Measurements from ENCODE around the gene PRM3. TPM values are rescaled to one million over a fixed set of nuclear protein-coding genes. Genes with fewer than 3 reads are reported as not detected.

PRM3 gene
- total RNA-seq, 4 donors from 2014 or later: not detected

GRCh38 chr16:11251525-11252481 is 21.6 kb downstream of the PRM3 start:
- Histone ChIP-seq H3K36me3 (no peaks in the 10 kb centered on the region), H3K4me3 (peak overlapping the region; percentile 89)

DNA sequence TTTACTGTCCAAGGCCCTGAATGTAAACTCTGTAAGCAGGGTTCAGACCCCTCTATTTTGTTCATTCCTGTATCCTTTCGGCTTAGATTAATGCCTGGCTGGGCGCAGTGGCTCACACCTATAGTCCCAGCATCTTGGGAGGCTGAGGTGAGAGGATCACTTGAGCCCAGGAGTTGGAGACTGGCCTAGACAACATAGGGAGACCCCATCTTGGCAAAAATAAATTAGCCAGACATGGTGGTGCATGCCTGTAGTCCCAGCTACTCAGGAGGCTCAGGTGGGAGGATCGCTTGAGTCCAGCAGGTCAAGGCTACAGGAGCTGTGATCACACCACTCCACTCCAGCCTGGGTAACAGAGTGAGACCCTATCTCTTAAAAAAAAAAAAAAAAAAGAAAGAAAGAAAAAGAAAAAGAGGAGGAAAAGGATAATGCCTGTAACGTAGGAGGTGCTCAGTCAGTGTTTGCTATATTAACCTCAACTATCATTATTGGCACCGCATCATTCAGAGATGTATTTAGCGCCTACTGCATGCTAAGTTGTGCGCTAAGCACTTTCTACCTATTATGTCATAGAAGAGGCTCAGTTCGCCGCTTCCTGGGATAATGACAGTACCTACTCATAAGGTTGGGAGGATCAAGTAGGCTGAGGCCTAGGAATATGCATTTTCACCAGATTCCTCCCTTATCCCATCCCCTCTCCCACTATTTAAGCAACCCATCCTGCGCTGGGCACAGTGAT is 22.5 kb downstream of the PRM3 start:
- Histone ChIP-seq H3K9me3 (no peaks in the 10 kb centered on the region), H3K4me1 (peaks cover 22% of the 10 kb centered on the region), H3K36me3 (no peaks in the 10 kb centered on the region), H3K27me3 (no peaks in the 10 kb centered on the region), H3K4me3 (no peak overlapping the region), H3K27ac (no peak overlapping the region)
- 92% methylated on average over 10 of the region's 10 CpGs for WGBS
- TF ChIP-seq CTCF (IDR thresholded peaks at IDR 0.05): no peak
- no peak for TF ChIP-seq EP300 (IDR thresholded peaks at IDR 0.05)
- no peak for TF ChIP-seq POLR2AphosphoS5 (IDR thresholded peaks at IDR 0.05)
- TF ChIP-seq POLR2A (IDR thresholded peaks at IDR 0.05): no peak
- no peak for DNase-seq (ENCODE audit: low spot score in 2 of 2)

More at GRCh38 chr16:11251525-11252481, 21.6 kb downstream of the PRM3 start:
- no peak overlapping the region for H3K27ac ChIP-seq
- no peak for DNase-seq (ENCODE audit: low spot score in 2 of 2)
- WGBS: 77% methylated on average over 18 of the region's 18 CpGs
- H3K27me3 ChIP-seq: no peaks in the 10 kb centered on the region
- peaks cover 25% of the 10 kb centered on the region for H3K4me1 ChIP-seq
- TF ChIP-seq CTCF (IDR thresholded peaks at IDR 0.05) (no peak), POLR2A (IDR thresholded peaks at IDR 0.05) (no peak), POLR2AphosphoS5 (IDR thresholded peaks at IDR 0.05) (no peak)
- H3K9me3 ChIP-seq: no peaks in the 10 kb centered on the region

DNA sequence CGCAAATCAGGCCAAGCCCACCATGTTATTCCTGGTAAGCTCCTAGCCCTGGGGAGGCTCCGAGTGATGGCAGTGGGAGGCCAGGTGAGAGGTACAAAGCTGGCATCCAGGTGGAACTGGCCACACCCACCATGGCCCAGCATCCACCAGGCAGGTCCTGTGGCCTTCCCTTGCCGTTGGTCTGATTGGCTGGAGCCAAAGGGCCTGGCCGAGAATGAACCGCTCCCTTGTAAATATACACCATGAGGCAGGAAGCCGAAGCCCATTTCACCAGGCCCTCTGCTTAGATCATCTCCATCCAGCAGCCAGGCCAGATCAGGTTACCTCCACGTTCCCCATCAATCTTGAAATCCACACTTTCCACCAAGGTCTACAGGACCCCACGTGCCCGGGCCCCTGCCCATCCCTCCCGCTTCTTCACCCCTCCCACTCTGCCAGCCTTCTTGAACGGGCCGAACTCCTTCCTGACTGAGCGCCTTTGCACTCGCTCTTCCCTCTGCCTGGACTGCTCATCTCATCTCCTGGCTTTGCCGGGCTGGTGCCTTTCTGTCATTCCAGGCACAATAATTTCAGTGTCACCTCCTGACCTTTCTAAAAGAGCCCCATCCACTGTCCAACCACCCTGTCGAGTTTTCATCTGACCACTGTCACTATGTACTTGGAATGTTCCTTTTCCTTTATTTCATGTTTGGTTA is 23.2 kb downstream of the PRM3 start:
- Histone ChIP-seq H3K9me3 (no peaks in the 10 kb centered on the region), H3K27ac (no peak overlapping the region), H3K4me3 (no peak overlapping the region), H3K4me1 (peaks cover 21% of the 10 kb centered on the region), H3K27me3 (no peaks in the 10 kb centered on the region), H3K36me3 (no peaks in the 10 kb centered on the region)
- 76% methylated on average over 15 of the region's 16 CpGs for WGBS
- DNase-seq (ENCODE audit: low spot score in 2 of 2): no peak
- no peak for TF ChIP-seq EP300 (IDR thresholded peaks at IDR 0.05)
- TF ChIP-seq POLR2A (IDR thresholded peaks at IDR 0.05): no peak
- no peak for TF ChIP-seq POLR2AphosphoS5 (IDR thresholded peaks at IDR 0.05)
- TF ChIP-seq CTCF (IDR thresholded peaks at IDR 0.05): no peak

DNA sequence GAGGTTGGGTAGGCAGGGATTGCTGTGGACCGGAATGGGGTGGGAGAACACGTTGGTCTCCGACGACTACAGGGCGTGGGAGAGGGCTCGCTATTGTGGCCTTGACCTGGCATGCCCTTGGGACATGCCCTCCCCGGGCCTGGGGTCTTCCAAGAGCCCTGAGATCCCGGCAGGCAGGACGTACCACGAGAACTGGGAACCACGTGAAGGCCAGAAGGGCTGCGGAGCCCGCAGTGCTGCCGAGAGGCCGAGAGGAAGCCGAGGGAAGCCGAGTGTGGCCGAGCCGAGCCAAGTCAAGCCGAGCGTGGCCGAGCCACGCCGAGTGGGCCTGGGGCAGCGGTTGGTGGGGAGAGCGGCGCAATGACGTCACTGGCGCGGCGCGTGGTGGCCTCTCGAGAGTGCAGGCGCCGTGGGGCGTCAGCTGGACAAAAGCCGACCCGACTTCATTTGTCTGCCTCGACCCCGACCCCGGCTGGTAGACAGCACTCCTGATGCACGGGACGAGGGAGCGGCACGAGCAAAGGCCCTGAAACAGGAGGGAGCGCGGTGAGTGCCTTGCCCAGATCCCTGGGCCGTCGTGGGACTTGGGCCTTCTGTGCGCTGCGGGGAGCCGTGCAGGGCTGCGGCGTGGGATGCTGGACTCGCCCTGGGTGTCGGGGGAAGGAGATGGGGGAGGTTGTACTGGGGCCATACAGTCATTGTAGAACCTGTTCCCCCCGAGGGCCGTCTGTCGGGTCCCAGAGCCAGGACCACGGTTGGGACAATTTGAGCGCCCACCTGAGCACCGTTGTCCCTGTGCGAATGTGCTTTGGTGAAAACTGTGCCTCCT is 24.0 kb downstream of the PRM3 start:
- no peak for DNase-seq (ENCODE audit: low spot score in 2 of 2)
- 90% methylated on average over 56 of the region's 63 CpGs for WGBS
- no peaks in the 10 kb centered on the region for H3K27me3 ChIP-seq
- H3K36me3 ChIP-seq: no peaks in the 10 kb centered on the region
- H3K9me3 ChIP-seq: no peaks in the 10 kb centered on the region
- no peak overlapping the region for H3K27ac ChIP-seq
- H3K4me1 ChIP-seq: peaks cover 13% of the 10 kb centered on the region
- no peak for TF ChIP-seq POLR2A (IDR thresholded peaks at IDR 0.05)
- TF ChIP-seq EP300 (IDR thresholded peaks at IDR 0.05): no peak
- no peak for TF ChIP-seq CTCF (IDR thresholded peaks at IDR 0.05)
- no peak for TF ChIP-seq POLR2AphosphoS5 (IDR thresholded peaks at IDR 0.05)
- no peak overlapping the region for H3K4me3 ChIP-seq

Measured in suprapubic skin (tissue), 4 donors.